ENCODE measurements around the gene SMYD3.

GRCh38 chr1:246107516-246108277, 399.4 kb downstream of the SMYD3 start:
- TF ChIP-seq CTCF (IDR thresholded peaks at IDR 0.05; ENCODE audit: insufficient read depth, low read length, poor library complexity, severe bottlenecking) (no peak), EZH2phosphoT487 (conservative IDR thresholded peaks at IDR 0.05; ENCODE audit: low read length) (no peak)
